ENCODE data around the gene OSBPL8.

GRCh38 chr12:76523408-76523807, 36.2 kb downstream of the OSBPL8 start:
- TF ChIP-seq CTCF (IDR thresholded peaks at IDR 0.05): no peak
- no peak for TF ChIP-seq POLR2A (IDR thresholded peaks at IDR 0.05)

All from lower leg skin (tissue), 3 donors.